IPS-NIHi7 (cell line): ENCODE data around the gene SPAG6.
"Not testable (repeated sequence)": the region's sequence is repeated elsewhere in the genome, so short reads cannot be mapped to it uniquely, and the experiment has no call there.

ENCODE experiments used
- DNase-seq: peaks from one replicate; pipeline ENCODE4 v3.0.0; 2012; ENCODE audit warnings: mixed read lengths; ENCODE audit errors: extremely low spot score

SPAG6 gene

DNA sequence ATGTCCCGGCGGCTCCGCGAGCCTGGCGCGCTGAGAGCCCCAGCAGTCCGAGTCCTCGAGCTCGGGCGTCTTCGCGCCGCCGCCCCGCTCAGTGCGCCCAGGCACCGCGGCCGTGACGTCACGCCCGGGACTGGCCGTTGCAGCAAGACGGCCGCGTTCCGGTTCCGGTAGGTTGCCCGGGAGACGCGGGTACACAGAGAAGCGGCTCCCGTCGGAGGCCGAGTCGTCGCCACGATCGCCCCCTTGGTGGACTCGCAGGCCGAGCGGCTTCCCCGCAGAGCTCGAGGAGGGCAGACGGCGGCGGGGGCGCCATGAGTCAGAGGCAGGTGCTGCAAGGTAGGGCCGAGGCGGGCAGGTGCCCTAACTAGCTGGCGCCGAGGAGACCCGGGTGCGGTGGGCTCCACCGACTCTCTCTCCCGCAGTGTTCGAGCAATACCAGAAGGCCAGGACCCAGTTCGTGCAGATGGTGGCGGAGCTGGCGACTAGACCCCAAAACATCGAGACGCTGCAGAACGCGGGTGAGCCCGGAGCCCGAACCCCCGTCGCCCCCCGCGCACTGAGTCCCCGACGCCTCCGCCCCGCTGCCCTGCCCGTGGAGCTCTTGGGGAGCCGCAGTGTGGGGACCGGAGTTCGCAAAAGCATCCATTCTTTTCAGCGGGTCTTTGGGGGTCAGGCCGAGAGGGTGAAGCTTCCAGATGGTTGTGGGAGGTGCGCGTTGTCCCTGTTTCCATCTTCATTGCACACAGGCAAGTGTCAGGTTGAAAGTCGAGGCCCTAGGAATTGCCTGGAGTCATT, at the start of gene SPAG6:
TSS of gene SPAG6 (plus strand) at position 196 of the 795 bp plus-strand sequence. CDS start at position 312, 116 bp downstream.
- DNase-seq: peak; percentile 62

DNA sequence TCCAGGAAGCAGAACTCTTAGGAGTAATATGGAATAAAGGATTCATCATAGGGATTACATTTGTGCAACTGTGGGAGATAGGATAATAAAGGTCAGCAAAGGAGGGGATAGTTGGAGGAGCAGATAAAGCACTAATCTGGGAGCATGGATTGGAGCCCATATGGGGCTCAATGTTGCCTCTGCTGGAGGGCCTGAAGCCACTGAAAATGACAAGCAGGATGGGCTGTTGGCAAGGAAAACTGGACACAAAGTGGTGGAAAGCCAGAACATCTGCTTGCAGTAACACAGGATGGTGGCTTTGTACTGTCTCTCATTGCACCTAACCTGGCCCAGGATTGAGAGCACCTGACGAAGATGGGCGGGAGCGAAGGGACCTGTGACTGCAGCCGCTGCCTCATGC, 44.1 kb upstream of the SPAG6 start:
- no peak for DNase-seq

DNA sequence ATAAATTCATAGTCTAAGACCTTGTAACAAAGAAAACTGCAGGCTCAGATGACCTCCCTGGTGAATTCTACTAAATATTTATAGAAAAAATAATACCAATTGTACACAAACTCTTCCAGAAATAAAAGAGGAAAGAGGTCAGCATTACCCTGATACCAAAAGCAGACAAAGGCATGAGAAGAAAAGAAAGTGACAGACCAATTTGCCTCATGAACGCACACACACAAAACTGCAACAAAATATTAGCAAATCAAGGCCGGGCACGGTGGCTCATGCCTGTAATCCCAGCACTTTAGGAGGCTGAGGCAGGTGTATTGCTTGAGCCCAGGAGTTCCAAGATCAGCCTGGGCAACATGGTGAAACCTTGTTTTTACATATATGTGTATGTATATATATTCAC, 41.8 kb upstream of the SPAG6 start:
- DNase-seq: no peak

DNA sequence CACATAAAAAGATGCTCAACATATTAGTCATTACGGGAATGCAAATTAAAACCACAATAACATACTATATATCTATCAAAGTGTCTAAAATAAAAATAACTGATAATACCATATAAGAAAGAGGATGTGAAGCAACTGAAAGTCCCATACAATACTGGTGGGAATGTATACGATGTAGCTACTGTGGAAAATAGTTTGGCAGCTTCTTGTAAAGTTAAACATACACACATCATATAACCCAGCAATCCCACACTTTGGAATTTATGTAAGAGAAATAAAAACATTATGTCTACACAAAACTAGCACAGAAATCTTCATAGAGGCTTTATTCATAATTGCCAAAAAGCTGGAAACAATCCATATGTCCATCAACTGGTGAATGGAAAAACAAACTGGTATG, 39.6 kb upstream of the SPAG6 start:
- DNase-seq: no peak

DNA sequence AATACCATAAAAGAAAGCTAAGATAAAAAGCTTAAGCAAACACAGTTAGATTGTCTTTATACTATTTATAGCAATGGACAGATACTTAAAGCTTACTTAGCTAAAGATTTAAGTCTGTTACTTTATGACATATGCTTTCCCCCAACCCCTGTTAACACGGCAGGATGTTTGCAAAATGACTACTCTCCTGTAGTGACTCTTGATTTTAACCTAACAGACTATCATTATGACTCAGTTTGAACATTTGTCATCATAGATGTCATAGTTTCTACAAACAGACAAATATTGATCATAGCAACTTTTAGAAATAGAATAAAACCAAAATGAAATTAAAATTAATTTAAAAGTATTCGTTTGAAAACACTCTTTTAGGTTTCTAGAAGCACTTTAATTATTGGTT, 36.9 kb upstream of the SPAG6 start:
- no peak for DNase-seq

DNA sequence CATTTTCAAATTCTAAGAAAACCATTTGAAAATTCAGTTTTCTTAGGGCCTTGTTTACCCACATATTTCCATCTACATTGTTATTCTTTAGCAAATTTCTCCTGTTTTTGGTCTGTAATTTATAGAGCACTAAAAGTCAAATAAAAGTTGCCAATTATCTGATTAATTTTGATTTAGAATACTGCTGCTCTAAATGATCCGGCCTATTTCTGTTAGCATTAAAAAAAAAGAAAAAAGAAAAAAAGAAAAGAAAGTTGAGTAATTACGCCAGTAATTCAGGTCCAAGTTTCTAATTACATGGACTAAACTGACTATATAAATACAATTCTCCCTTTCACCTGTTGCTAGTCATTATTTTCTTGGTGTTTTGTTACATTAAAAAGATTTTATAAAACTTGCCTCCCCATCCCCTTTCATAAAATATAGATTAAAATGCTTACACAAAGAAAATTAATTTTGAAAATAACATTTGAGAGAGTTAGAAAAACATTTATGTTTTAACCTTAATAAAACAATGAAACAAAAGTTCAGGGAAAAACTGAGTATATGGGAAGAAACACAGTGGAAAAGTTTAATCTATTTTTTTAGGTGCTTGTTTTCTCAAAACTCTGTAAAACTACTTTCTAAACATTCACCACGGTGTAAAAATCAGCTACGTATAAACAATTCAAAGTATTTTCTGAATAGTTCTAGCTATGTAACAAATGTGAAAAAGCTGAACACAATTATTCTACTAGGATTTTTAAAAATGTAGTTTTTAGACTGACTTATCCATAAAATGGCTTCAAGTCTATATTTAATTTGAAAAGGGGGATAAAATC, 35.9 kb upstream of the SPAG6 start:
- no peak for DNase-seq

DNA sequence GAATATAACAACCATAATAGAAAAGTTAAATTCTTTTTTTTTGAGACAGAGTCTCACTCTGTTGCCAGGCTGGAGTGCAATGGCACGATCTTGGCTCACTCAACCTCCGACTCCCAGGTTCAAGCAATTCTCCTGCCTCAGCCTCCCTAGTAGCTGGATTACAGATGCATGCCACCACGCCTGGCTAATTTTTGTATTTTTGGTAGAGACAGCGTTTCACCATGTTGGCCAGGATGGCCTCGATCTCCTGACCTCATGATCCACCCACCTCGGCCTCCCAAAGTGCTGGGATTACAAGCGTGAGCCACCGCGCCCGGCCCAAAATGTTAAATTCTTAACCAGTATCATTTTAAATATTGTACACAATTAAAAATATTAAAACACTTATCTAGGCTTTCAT, 35.3 kb upstream of the SPAG6 start:
- DNase-seq: not testable (repeated sequence)

DNA sequence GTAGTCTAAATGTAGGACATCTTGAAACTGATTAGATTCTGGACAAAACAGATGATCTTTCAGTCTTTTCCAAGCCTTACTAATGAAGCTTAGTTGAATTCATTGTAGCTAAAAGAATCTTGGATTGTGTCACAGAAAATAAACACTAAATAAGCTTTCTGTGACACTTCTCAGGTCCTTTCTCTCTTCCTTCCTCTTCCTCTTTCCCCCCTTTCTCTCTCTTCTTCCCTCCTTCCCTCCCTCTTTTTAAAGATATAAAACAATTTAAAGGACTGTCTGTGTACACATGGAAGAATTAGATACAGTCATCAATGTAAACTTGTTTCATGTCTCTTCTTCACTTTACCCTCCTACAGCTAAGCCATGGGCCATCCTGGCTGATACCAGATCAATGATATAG, 34.4 kb upstream of the SPAG6 start:
- no peak for DNase-seq

DNA sequence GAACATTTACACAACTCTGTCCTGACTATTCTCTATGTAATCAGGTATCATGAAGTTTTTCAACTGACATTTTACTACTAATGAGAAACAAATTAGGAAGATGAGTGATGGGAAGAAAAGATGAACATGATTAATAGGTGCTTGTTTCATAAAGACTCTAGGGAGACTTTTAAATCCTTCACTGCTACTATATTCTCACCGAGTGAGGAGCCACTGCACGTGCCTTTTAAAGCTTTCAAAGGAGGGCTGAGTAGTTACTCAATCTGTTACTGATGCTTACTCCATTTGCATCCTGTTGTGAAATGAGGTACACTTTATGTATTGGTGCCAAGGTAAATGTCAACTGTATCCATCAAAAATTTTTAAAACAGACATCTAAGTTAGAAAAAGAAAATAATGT, 30.4 kb upstream of the SPAG6 start:
- no peak for DNase-seq

DNA sequence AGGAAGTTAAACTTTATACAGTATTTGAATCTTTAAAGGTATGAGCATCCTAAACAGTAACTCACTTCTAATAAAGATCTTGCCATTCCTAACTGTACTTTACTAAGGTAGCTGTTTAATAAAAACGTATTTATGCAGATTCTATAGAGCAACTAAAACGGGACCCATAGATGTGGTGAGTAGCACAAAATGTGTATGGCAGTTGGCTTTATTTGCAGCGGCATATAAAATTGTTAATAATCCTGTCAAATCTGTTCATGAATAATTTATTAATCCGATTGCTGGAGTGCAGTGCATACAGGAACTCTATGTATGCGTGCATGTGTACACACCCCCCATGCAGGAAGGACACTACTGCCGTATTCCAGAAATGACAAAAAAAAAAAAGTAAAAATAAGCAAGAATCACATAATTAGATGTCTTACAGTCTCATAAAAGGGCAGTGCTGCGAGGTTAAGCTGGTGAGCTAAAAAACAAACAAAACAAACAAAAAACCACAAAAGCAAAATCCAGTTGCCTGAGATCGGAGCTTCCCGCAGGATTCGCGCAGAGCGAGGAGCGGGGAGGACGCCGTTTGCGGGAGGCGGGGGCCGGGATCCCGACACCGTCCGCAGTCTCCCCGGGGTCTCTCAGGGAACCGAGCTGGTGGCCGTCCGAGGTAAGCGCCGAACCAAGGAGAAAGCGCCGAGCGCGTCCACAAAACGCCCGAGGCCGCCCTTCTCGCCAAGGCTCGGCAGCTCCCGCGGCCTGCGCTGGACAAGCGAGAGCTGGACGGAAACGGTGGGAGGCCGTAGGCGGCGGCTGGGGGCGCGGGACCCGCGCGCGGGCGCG, 29.6 kb upstream of the SPAG6 start:
- peak; percentile 77 for DNase-seq

DNA sequence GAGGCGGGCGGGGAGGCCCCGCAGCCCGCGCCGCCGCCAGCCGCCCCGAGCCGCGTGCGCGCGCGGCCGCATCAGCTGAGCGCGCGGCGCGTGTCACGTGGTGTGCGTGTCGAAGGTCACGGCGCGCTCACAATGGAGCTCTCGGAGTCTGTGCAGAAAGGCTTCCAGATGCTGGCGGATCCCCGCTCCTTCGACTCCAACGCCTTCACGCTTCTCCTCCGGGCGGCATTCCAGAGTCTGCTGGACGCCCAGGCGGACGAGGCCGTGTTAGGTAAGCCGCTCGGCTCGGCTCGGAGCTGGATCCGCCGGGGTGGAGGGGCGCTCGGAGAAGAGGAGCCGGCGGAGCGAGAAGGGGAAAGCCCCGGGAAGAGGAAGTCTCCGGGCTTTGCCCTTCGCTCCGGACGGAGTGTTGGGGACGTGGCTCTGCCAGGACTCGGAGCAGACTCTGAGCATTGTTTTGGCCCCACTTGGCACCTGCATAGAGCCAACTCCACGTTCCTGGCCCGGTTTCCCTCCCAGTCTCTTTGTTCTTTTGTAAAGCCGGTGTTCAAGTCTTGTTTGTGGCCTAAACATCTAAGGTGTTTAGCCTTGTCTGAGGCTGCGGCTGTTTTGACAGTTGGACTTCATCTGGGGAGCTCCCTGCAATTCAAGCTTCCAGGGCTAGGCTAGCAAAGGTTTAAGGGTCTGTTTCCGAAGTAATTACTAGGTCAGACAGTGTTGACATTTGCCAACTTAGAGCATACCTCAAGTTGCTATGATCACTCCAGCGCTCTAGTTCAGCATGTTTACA, 28.8 kb upstream of the SPAG6 start, which contains the start of gene COMMD3:
TSS of gene COMMD3 (plus strand) at position 103 of the 790 bp plus-strand sequence. CDS start at position 133, 30 bp downstream.
- DNase-seq: peak; percentile 51

DNA sequence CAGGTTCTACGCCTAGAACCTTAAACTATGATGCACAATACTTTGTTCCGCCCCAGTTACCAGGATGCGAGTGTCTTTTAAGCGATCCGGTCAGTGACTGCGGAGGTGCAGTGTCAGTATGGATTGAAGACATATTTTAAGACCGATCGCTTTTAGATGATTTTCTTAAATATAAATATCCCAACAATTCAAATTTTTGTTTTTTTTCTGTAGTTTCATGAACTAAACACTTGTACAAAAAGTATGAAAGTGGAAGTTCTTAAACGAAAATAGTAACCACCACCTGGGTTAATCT, 28.3 kb upstream of the SPAG6 start:
- DNase-seq: no peak

DNA sequence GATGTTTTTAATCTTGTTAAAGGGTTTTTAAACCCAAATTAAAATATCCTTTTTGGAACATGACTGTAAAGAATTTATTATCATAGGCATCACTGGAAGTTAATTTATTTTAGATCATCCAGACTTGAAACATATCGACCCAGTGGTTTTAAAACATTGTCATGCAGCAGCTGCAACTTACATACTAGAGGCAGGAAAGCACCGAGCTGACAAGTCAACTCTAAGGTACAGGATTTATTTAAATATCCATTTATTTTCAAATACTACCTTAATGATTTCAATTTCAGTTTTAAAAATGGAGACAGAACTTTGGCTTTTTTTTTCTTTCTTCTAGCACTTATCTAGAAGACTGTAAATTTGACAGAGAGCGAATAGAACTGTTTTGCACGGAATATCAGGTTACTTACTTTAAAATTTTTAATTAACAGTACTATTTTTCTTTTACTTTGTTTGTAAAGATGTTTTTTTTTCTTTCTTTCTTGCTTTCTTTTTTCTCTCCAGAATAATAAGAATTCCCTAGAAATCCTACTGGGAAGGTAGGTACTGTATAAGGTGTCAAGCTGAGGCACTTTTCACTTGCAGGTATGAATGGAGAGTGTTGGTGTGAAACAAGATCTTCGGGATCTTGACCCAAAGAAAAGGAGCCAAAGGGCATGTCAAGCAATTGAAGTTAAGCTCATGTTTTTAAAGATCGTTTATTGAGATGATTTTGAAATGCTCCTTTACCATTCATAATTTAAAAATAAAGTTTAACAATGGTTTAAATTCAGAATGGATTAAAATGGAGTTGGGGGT, 27.3 kb upstream of the SPAG6 start:
- no peak for DNase-seq

DNA sequence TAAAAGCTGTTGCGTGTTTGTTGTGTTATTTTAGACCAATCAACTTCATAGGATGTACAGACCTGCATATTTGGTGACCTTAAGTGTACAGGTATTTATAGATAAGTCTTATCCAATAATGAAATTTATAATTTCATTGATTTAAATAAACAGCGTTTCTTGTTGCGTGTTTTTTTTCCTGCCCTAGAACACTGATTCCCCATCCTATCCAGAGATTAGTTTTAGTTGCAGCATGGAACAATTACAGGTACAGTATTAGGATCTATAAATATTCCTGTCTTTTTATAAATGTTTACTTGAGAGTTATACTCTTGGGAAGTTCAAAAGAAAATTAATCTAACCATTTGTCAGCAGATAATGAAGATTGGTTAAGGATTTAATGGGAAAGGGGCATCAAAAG, 26.5 kb upstream of the SPAG6 start:
- no peak for DNase-seq

DNA sequence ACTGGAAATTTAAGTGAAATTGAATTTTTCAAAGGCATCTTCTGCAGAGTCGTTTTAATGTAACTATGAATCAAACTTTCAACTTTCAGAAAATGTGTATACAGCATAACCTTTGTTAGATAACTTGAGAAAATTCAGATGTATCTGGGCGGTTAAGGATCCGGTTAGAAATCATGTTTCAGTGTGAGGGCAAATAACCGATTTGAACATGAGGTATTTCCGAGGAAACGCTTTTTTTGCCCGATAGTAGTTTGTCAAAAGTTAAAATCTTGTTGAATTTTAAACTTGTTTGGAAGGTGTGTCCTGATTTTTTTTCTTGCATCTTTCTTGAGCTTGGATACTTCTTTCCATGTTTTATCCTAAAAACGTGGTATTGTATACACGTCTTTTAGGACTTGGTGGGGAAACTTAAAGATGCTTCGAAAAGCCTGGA, 25.7 kb upstream of the SPAG6 start:
- no peak for DNase-seq

DNA sequence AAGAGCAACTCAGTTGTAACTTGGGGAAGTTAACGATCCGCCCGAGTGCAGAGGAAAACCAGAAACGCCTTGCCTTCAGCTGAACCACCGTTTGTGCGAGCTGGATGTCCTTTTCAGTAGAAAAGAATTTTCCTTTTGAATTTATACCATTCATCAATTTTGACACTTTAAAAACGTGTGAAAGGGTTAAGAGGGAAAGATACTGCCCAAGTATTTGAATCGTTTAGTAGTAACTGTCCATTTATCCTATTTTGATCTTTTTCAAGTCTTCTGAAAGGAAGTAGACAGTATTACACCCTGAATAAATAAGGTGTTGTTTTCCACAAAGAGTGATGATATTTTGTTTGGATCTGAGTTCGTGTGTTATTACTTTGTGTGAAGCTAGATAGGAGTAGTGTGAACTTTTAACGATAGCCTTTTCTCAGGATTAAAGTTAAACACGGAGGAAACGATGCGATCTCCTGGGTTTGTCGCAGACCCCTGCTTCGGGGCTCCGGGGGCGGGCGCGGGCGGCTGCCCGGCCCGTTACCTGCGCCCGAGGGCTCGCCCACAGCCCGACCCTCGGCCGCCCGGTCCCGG, 25.2 kb upstream of the SPAG6 start:
- no peak for DNase-seq

DNA sequence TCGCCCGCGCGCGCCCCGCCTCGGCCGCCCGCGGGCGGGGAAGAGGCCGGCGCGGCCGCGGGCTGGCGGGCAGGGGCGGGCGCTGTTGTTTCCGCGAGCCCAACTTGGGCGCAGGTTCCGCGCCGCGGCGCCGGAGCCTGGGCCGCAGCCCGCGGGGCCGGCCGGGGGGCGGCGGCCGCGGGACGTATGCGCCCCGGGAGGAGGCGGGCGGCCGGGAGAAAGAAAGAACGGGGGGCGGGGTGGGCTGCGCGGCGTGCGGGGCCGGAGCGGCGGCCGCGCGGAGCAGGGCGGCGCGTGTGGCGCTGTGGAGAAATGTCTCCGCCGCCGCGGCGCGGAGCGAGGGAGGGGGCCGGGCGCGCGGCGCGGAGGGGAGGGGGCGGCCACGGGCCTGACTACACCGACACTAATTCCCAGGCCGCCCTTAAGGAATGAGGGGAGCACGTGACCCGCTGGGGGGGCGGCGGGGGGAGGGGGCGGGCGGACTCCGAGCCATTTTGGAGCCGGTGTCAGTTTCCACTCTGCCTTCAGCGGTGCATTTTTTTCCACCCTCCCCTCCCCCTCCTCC, 24.6 kb upstream of the SPAG6 start, which contains the start of gene BMI1:
TSS of gene BMI1 (plus strand) at position 509 of the 565 bp plus-strand sequence. CDS start 5,351 bp downstream, outside the sequence.
- peak; percentile 71 for DNase-seq

DNA sequence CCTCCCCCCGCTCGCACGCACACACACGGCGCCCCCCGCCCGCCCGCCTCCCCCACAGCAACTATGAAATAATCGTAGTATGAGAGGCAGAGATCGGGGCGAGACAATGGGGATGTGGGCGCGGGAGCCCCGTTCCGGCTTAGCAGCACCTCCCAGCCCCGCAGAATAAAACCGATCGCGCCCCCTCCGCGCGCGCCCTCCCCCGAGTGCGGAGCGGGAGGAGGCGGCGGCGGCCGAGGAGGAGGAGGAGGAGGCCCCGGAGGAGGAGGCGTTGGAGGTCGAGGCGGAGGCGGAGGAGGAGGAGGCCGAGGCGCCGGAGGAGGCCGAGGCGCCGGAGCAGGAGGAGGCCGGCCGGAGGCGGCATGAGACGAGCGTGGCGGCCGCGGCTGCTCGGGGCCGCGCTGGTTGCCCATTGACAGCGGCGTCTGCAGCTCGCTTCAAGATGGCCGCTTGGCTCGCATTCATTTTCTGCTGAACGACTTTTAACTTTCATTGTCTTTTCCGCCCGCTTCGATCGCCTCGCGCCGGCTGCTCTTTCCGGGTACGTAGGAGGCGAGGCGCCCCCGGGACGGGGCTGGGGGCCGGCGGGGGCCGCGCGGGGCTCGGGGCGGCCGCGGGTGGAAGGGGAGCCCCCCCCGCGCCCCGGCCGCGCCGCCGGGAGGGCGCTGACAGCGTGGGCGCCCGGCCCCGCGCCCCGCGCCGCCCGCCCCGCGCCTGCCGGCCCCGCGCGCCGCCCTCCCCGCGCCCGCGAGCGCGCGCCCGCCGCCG, 24.0 kb upstream of the SPAG6 start:
- DNase-seq: peak; percentile 38
